IPS-NIHi7 (cell line): Measurements from ENCODE around the gene ST6GAL1.
"Not testable (repeated sequence)": the region's sequence is repeated elsewhere in the genome, so short reads cannot be mapped to it uniquely, and the experiment has no call there.

ENCODE experiments used
- DNase-seq: peaks from one replicate; pipeline ENCODE4 v3.0.0; 2012; ENCODE audit warnings: mixed read lengths; ENCODE audit errors: extremely low spot score

Gene ST6GAL1, protein sequence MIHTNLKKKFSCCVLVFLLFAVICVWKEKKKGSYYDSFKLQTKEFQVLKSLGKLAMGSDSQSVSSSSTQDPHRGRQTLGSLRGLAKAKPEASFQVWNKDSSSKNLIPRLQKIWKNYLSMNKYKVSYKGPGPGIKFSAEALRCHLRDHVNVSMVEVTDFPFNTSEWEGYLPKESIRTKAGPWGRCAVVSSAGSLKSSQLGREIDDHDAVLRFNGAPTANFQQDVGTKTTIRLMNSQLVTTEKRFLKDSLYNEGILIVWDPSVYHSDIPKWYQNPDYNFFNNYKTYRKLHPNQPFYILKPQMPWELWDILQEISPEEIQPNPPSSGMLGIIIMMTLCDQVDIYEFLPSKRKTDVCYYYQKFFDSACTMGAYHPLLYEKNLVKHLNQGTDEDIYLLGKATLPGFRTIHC

GRCh38 chr3:186930143-186930640 is at the start of gene ST6GAL1:
TSS of gene ST6GAL1 (plus strand) at chr3:186930526. CDS start at chr3:187042704, 112,178 bp downstream.
- peak; percentile 81 for DNase-seq

DNA sequence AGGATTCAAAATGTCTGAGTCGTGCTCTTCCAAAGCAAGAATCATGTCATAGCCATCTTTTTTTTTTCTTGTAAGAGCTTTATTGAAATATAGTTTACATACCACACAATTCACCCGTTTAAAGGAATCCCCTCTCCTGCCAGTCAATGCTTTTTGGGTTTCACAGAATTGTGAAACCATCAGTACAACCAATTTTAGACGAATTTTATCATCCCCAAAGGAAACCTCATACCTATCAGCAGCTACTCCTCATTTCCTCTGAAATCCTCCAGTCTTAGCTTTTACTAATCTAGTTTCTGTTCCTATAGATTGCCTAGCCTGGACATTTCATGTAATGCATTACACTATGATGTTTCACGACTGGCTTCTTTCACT is 48.2 kb upstream of the ST6GAL1 start:
- no peak for DNase-seq

- no peak for DNase-seq
These were observed 47.2 kb upstream of the ST6GAL1 start for GRCh38 chr3:186882881-186883685.

DNA sequence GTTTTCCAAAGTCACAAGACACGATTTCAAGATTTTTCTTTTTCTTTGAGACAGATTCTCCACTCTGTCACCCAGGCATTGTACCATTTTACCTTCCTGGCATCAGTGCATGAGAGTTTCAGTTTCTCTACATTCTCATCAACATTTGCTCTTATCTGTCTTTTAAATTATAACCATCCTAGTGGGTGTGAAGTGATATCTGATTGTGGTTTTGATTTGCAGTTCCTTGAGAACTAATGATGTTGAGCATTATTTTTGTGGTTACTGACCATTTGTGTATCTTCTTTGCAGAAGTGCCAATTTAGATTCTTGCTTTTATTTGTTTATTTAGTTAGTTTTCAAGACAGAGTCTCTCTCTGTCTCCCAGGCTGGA is 46.7 kb upstream of the ST6GAL1 start:
- DNase-seq: no peak

GRCh38 chr3:186884868-186885267 is 45.5 kb upstream of the ST6GAL1 start:
- DNase-seq: not testable (repeated sequence)

GRCh38 chr3:186886202-186886981 is 43.9 kb upstream of the ST6GAL1 start:
- no peak for DNase-seq

DNA sequence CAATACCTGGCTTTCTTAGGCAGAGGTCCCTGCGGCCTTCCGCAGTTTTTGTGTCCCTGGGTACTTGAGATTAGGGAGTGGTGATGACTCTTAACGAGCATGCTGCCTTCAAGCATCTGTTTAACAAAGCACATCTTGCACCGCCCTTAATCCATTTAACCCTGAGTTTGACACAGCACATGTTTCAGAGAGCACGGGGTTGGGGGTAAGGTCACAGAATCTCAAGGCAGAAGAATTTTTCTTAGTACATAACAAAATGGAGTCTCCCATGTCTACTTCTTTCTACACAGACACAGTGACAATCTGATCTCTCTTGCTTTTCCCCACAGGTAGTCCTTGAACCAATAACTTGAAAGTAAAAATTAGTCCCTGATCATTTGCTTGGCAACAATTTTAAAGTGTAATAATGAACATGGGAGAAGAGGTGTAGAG is 42.8 kb upstream of the ST6GAL1 start:
- DNase-seq: not testable (repeated sequence)

- DNase-seq: no peak
These were observed 41.8 kb upstream of the ST6GAL1 start for GRCh38 chr3:186888569-186888968.

- not testable (repeated sequence) for DNase-seq
These were observed 40.6 kb upstream of the ST6GAL1 start for GRCh38 chr3:186889698-186890097.

GRCh38 chr3:186890911-186891310 is 39.4 kb upstream of the ST6GAL1 start:
- DNase-seq: no peak

DNA sequence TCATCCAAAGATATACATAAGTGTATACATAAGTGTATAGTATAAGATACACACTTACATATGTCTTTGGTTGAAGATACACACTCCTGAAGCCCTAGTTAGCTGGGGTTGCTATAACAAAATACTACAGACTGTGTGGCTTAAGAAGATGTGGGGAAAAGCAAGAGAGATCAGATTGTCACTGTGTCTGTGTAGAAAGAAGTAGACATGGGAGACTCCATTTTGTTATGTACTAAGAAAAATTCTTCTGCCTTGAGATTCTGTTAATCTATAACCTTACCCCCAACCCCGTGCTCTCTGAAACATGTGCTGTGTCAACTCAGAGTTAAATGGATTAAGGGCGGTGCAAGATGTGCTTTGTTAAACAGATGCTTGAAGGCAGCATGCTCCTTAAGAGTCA is 37.3 kb upstream of the ST6GAL1 start:
- not testable (repeated sequence) for DNase-seq

GRCh38 chr3:186895406-186895805 is 34.9 kb upstream of the ST6GAL1 start:
- no peak for DNase-seq

DNA sequence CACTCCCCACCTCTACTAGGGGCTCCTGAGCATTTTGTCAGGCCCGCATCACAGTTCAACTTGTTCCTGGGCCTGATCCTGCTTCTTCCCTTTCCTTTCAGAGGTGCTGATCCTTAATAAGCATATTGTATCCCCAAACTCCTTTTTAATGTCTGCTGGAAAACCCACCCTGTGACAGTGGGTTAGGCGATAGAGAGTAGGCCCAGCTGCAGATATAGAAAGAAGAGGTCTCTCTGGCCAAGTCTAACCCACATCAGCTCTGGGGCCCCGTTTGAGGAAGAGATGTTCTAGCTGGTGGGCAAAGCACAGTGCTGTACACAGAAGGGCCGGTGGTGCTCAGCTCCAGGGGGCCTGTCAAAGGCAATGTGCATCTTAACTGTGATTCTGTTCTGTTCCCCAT is 34.3 kb upstream of the ST6GAL1 start:
- no peak for DNase-seq

- DNase-seq: peak; percentile 31
These were observed 33.5 kb upstream of the ST6GAL1 start for GRCh38 chr3:186896875-186897274.

DNA sequence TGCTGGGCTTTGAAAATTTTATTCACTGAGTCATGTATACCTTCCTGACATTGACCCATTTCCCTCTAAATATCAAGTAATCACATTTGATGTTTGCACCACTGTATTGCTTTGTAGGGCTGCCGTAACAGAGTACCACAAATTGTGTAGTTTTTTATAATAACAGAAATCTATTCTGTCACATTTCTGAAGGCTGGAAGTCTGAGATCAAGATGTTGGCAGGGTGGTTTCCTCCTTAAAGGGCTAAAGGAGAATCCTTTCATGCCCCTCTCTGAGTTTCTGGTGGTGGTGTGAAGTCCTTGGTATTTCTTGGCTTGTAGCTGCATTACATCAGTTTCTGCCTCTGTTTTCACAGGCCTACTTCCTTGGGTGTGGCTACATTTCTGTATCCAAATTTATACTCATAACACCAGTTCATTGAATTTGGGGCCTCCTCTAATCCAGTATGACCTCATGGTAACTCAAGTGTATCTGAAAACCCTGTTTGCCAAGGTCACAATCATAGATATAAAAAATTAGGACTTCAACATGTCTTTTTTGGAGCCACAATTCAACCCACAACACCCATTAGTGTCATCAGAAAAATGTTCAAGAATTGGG is 29.1 kb upstream of the ST6GAL1 start:
- DNase-seq: no peak

- no peak for DNase-seq
These were observed 28.2 kb upstream of the ST6GAL1 start for GRCh38 chr3:186902154-186902553.

DNA sequence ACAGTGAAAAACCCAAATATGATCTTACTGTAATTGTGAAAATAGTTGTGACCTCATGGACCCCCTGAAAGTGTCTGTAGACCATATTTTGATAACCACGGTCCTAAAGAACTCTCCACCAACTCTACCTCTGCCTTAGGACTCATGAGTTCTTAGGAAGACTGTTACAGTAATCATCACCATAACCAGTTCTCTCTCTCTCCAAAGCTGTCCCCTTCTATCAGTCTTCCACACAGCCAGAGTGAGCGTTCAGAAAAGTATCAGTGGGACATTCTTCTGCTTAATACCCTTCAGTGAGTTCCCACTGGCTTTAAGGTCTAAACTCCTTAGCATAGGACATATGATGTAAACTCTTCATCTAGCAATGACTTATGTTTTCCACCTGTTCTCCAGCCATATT is 27.6 kb upstream of the ST6GAL1 start:
- no peak for DNase-seq

- not testable (repeated sequence) for DNase-seq
These were observed 26.6 kb upstream of the ST6GAL1 start for GRCh38 chr3:186903676-186904075.

DNA sequence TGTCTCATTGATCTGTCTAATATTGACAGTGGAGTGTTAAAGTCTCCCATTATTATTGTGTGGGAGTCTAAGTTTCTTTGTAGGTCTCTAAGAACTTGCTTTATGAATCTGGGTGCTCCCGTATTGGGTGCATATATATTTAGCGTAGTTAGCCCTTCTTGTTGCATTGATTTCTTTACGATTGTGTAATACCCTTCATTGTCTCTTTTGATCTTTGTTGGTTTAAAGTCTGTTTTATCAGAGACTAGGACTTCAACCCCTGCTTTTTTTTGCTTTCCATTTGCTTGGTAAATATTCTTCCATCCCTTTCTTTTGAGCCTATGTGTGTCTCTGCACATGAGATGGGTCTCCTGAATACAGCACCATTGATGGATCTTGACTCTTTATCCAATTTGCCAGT is 23.3 kb upstream of the ST6GAL1 start:
- DNase-seq: not testable (repeated sequence)

- no peak for DNase-seq
These were observed 21.1 kb upstream of the ST6GAL1 start for GRCh38 chr3:186909078-186909853.
